Renal cortex interstitium (tissue), 11 donors: ENCODE results near the gene ANXA6. TPM values are rescaled to one million over a fixed set of nuclear protein-coding genes. Genes with fewer than 3 reads are reported as not detected.

Experiments used
- DNase-seq, 11 donors: peaks; one replicate each; pipeline ENCODE4 v3.0.0-alpha.2; 2013; ENCODE audit warnings: low read depth in 9 of 11, low spot score in 4 of 11; ENCODE audit errors: extremely low read depth in 1 of 11
- polyA plus RNA-seq, 3 donors: library from polyadenylated mRNA; unstranded; fragments of 120-200 nt; gene quantifications; one replicate each; pipeline ENCODE4 v1.2.1, GENCODE V29; 2013; ENCODE audit not compliant: insufficient read length in 3 of 3

ANXA6 gene
- polyA plus RNA-seq, 3 donors, result 121 to 159 (median 141) TPM

- DNase-seq, result no peak
Measured at GRCh38 chr5:151140686-151141459, 16.7 kb downstream of the ANXA6 start.

- no peak for DNase-seq
Measured at GRCh38 chr5:151139646-151140045, 17.9 kb downstream of the ANXA6 start.

- DNase-seq, result no peak
Measured at GRCh38 chr5:151139015-151139414, 18.6 kb downstream of the ANXA6 start.

- DNase-seq, result no peak
Measured at GRCh38 chr5:151138114-151138513, 19.5 kb downstream of the ANXA6 start.

GRCh38 chr5:151137067-151137825 lies 20.3 kb downstream of the ANXA6 start:
- no peak for DNase-seq

GRCh38 chr5:151134228-151134627 lies 23.4 kb downstream of the ANXA6 start:
- no peak for DNase-seq

GRCh38 chr5:151132963-151133362 lies 24.6 kb downstream of the ANXA6 start:
- no peak for DNase-seq

GRCh38 chr5:151130922-151131891 lies 26.4 kb downstream of the ANXA6 start:
- DNase-seq, result no peak

GRCh38 chr5:151130235-151130921 lies 27.2 kb downstream of the ANXA6 start:
- no peak for DNase-seq

- DNase-seq, result no peak
Measured at GRCh38 chr5:151128817-151129216, 28.8 kb downstream of the ANXA6 start.

GRCh38 chr5:151127926-151128325 lies 29.7 kb downstream of the ANXA6 start:
- DNase-seq, result no peak

GRCh38 chr5:151126199-151126645 lies 31.4 kb downstream of the ANXA6 start:
- DNase-seq, result peak in 7 of 11 donors; percentile 24 to 46 (median 32)

- no peak for DNase-seq
Measured at GRCh38 chr5:151125421-151125820, 32.2 kb downstream of the ANXA6 start.

GRCh38 chr5:151123897-151124751 lies 33.5 kb downstream of the ANXA6 start:
- DNase-seq, result no peak

GRCh38 chr5:151122828-151123227 lies 34.8 kb downstream of the ANXA6 start:
- DNase-seq, result no peak

GRCh38 chr5:151121665-151122064 lies 35.9 kb downstream of the ANXA6 start:
- DNase-seq, result no peak

GRCh38 chr5:151121095-151121494 lies 36.5 kb downstream of the ANXA6 start:
- DNase-seq, result no peak
